CD4-positive, alpha-beta T cell treated with Interleukin-15 for 1 hour (primary cell): Measurements from ENCODE around the gene ZNF565.
"Not testable (repeated sequence)": the region's sequence is repeated elsewhere in the genome, so short reads cannot be mapped to it uniquely, and the experiment has no call there.

Source experiments
- DNase-seq: peaks from one replicate; pipeline ENCODE4 v3.0.0-alpha.2; 2020

Gene ZNF565

DNA sequence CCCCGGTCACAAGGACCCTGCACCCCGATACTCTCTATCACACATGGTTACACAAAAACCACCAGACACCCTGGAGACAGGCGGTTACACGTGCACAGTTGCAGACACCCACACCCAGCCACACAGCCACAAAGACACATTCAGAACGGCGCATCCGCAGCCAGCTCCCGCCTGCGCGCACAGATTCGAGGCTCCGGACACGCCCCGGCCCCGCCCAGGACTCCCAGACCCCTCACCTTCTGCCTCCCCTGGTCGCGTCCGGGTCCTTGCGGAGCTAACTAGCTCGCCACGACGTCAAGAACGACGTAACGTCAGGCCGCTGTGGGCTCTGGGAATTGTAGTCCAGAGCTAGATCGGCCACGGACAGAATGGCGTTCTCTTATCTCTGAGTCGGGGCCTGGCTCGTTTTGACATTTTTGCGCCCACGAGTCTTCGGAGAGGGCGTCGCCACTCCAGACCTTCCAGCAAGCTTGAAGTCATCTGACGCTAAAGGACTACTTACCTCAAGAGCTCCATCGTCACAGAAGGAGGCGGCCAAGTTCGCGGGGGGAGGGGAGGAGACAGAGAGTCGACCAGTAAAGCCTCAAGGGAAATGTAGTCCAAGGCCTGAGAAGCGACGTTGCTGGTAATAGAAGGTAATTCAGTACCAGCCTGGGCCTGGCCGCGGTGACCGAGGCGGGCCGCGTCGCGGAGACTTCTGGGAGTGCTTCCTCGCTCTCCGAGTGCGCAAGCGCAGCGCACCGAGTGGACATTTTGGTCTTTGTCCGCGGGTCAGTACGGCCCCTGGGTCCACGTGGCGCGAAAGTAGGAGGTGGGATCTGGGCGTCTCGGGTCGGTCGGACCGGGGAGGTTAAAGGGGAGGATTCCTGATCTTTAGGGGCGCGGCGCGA, at the start of gene ZNF565, which contains the start of gene ZNF146:
Gene ZNF565 (minus strand): TSS at position 280 of the 890 bp plus-strand sequence. CDS start 12,680 bp downstream, outside the sequence.
Gene ZNF146 (plus strand): TSS at position 721 of the 890 bp plus-strand sequence. CDS start 21,335 bp downstream, outside the sequence.
- peak; percentile 97 for DNase-seq

DNA sequence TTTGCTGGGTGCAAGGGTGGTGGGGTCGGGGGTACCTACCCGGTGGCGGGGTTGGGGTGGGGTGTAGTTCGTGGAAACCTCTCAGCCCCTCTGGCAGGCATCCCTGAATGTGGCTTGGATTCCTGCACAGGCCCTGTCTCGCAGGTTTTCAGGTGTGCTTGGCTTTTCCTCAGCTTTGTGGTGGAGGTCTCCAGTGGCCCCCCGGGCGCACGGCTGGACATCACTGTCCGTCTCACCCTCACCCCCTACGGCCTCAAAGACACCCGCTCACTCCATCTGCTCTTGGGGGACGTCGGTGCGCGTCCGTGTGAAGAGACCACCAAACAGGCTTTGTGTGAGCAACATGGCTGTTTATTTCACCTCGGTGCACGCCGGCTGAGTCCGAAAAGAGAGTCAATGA, 44.7 kb upstream of the ZNF565 start:
- DNase-seq: no peak

DNA sequence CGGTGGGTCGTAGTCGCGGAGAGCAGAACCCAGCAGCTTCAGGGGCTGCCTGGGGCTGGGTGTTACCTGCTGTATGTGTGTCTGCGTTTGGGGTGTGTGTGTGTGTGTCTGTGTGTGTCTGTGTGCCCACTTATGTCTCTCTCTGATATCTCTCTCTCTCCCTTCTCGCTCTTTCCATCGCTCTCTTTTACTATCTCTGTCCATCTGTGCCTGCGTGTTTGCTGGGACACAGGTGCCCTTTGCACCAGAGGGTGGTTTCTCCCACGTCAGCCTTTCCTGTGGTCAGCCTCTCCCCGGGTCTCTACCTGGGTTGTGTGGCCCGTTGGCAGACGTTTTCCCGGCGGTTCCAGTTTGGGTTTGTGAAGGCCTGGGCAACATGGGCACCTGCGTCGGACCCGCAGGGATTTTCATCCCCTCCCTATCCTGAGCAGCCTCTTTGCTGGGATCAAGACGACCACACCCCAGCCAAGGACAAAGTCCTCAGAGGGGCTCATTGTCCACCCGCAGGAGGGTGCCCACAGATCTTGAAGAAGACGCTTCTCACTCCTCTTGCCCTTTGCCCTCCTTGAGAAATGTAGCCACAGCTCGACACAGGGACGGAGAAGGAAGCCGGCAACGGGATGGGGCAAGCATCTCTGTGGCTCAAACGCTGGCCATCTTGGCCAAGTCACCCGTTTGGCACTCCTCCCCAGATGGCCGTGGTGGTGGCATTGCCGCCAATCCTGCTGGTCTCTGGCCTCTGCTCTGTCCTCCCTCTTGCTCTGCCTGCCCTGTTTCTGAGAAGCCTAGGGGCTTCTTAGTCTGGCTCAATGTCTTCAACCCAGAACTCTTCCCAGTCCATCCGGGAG, 43.8 kb upstream of the ZNF565 start:
- no peak for DNase-seq

DNA sequence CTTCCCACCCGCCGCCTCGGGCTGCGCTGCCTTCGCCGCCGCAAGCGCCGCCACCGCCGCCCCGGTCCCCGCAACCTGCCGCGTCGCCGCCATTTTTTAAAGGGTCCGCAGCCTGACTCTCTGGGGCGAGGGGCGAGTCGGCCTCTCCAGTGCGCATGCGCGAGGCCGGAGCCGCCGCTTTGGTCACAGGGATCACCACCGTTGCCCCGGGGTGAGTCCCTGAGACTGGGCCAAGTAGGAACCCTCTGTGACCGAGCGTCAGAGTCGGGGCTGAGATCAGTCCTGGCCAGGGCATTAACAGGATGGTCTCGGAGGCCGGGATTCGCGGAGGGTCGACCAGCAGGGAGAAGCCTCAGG, 43.0 kb upstream of the ZNF565 start:
- no peak for DNase-seq

DNA sequence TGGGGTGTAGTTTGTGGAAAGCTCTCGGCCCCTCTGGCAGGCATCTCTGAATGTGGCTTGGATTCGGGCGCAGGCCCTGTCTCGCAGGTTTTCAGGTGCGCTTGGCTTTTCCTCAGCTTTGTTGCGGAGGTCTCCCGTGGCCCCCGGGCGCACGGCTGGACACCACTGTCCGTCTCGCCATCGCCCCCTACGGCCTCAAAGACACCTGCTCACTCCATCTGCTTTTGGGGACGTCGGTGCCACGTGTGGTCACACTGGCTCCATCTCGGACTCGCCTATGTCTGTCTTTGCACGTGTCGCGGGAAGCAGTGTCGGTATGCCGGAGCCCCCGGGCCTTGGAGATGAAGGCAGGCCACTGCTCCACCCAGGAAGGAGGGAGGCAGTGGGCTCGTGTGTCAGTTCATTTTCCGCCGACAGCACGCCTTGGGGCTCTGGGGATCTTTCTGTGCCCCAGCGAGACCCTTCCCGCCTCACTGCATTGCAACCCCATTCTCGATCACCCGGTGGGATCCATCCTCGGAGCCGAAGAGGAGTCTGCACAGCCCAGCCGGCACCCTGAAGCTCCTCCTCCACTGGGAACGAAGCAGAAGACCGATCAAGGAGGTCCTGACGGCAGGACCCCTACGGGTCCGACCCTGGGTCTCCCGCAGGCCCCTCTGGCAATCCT, 42.5 kb upstream of the ZNF565 start:
- no peak for DNase-seq

DNA sequence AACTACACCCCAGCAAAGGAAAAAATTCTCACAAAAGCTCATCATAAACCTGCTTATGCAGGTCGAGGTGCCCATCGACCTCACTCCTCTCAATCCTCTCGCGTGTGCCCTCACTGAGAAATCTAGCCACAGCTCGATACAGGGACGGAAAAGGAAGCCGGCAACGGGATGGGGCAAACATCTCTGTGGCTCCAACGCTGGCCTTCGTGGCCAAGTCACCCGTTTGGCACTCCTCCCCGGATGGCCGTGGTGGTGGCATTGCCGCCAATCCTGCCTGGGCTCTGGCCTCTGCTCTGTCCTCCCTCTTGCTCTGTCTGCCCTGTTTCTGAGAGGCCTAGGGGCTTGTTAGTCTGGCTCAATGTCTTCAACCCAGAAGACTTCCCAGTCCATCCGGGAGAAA, 41.6 kb upstream of the ZNF565 start:
- DNase-seq: no peak

DNA sequence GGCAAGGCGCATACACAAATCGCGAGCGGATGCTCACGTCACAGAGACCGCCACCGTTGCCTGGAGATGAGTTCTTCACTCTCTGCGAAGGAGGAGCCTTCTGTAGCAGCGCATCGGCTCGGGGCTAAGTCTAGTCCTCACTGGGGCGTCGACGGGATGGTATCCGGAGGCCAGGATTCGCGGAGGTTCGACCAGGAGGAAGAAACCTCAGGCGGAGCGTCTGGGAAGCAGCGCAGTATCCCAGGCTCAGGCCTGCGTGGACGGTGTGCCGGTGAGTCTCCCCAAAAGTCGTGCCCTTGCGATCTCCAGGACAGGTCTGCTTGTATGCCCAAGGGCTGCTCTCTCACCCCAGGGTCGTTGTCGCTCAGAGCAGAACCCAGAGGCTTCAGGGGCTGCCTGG, 40.9 kb upstream of the ZNF565 start:
- DNase-seq: no peak

DNA sequence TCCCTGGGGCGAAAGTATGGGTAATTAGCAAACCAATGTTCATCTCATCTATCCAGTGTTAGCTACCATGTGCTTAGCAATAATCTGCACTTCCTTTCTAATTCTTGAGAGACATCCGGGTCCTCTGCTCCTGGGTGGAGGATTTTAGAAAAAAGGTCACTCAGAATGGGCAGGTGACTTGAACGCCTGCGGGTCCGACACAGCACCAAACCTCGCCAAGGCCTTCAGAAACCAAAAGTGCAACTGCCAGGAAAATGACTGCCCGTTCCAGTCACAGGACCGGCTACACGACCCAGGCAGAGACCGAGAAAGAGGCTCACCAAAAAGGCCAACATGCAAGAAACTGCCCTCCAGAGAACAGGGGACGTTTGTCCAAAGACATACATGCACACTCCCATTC, 40.4 kb upstream of the ZNF565 start:
- DNase-seq: no peak

DNA sequence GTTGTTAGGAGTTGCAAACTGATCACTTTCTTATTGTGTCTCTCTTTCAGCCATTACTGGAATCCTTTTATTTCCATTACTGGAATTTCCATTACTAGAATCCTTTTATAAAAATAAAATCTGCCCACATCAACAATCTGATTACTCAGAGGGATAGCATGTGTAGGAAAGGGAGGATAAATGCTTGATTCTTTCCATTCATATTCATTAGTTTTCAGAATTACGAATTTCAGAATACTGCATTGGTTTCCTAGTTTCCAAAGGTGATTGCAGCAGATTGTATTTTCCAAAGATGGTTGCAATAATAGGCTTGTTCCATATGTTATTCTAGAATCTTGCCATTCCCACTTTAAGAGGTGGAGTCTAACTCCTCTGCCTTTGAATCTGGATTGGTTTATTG, 37.6 kb upstream of the ZNF565 start:
- no peak for DNase-seq

DNA sequence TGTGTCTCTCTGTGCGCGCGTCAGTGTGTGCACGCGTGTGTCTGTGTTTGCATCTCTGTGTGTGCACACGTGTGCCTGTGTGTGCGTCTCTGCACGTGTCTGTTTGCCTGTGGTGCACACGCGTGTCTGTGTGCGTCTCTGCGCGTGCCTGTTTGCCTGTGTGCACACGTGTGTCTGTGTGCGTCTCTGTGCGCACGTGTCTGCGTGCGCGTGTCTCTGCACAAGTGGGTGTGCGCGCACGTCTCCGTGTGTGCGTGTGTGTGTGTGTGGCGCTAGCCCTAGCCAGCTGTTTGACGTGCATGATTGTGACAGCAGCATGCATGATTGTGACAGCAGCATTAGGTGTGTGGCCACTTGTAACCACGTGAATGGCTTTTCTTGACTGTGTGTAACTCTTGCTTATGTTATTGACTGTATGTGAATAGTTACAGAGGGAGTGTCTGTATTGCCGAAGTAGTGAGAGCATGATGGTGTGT, 31.6 kb upstream of the ZNF565 start:
- no peak for DNase-seq

DNA sequence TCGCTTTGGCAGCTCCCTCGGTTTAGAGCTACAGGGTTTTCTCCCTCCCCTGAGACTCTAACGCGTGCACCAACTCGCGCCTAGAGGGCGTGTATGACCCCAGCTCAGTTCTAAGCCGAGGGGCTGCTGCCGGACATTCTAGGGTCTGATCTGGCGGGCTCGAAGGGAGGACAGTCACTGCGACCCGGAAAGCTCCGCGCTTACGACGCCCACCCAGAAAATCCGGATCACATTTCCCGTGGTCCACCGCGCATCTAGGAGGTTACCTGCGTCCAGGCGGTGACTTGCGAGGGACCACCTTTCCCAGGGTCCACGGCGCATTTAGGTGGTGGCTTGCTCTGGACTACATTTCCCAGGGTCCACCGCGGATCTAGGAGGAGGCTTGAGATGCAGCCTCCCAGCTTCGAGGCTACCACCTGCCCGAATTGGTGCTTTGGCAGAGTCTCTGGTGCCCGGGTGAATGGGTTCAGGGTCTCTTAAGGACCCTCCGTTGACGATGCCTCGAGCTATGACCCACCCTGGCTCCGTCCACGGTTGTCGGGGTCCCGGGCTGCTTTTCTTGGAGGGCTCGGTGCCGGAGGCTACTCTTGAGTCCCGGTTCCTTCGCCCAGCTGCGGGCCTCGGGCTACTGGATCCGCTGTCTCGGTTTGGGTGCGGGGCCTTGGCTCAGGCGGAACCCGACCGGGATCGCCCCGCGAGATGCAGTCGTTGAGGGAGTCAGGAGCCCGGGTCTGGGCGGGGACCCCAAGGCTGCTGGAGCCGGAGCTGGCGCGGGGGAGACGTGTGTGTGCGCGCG, 30.9 kb upstream of the ZNF565 start:
- DNase-seq: no peak

DNA sequence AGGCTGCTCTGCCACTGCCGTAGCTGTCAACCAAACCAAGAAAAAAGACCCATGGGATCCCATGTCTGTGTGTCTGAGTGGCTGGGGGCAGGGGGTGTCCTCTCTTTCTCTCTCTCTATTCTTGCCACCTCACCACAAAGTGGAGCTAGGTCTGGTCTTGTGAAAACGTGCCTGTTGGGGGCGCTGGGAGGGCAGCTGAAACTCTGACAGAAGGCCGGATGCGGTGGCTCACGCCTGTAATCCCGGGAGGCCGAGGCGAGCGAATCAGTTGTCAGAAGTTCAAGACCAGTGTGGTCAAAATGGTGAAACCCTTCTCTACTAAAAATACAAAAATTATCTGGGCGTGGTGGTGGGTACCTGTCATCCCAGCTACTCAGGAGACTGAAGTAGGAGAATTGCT, 29.6 kb upstream of the ZNF565 start:
- DNase-seq: no peak

DNA sequence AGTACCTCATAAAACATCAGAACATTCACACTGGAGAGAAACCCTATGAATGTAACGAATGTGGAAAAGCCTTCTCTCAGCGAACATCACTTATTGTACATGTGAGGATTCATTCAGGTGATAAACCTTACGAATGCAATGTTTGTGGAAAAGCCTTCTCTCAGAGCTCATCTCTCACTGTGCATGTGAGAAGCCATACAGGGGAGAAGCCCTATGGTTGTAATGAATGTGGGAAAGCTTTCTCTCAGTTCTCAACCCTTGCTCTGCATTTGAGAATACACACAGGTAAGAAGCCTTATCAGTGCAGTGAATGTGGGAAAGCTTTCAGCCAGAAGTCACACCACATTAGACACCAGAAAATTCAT, 22.5 kb upstream of the ZNF565 start:
- no peak for DNase-seq

DNA sequence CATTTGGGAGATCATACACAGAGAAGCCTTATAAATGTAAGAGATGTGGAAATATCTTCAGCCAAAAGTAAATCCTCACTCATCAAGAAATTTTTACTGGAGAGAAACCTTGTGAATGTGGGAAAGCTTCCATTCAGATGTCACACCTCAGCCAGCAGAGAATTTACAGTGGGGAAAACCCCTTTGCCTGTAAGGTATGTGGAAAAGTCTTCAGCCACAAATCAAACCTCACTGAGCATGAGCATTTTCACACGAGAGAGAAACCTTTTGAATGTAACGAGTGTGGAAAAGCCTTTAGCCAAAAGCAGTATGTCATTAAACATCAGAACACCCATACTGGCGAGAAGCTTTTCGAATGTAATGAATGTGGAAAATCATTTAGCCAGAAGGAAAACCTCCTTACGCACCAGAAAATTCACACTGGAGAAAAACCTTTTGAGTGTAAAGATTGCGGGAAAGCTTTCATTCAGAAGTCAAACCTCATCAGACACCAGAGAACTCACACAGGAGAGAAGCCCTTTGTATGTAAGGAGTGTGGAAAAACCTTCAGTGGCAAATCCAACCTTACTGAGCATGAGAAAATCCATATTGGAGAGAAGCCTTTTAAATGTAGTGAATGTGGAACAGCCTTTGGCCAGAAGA, 22.0 kb upstream of the ZNF565 start:
- no peak for DNase-seq

DNA sequence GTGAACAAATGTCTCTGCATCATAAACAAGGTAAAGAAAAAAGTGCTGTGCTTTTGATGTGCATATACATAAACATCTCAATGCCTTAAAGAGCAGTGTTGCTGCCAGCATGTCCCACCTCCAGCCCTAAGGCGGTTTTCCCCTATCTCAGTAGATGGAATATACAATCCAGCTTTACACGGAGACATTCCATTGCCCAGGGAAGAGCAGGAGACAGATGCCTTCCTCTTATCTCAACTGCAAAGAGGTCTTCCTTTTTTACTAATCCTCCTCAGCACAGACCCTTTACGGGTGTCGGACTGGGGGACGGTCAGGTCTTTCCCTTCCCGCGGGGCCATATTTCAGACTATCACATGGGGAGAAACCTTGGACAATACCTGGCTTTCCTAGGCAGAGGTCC, 19.2 kb upstream of the ZNF565 start:
- DNase-seq: not testable (repeated sequence)

DNA sequence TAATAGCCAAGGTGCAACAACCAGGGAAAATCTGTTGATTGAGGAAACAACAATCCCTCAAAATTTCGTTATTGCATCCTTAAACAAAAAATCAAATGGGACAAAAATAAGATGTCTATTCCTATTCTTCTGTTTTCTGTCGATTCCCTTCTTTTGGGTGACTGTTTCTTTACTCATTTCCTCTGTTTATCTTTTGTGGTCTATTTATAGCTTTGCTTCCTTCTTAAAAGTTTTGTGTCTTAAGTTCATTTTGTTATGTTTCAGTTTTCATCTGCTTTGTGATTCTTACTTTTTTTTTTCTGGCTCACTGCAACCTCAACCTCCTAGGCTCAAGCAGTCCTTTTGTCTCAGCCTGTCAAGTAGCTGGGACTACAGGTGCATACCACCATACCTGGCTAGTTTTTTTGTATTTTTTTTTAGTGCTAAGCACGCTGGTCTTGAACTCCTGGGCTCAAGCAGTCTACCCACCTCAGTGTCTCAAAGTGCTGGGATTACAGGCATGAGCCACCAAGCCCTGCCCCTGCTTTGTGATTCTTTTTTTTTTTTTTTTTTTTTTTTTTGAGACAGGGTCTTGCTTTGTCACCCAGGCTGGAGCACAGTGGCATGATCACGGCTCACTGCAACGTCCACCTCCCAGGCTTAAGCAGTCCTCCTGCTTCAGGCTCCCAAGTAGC, 10.9 kb upstream of the ZNF565 start:
- no peak for DNase-seq

DNA sequence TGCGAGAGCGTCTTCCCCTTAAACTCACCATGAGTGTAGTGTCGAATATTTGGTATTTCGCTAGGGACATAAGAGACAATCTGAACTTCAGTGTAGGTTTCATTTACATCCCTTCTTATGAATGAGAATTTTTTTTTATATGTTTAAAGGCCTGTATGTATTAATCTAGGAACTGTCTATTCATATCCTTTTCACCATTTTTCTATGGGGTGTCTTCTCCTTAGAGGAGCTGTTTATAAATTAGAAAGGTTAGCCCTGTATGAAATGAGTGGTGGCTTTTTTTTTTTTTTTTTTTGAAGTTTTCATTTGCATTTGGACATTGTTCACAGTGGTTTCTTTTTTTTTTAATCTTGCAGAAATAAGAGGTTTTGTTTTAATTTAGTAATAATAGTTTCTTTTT, 8.0 kb upstream of the ZNF565 start:
- no peak for DNase-seq

DNA sequence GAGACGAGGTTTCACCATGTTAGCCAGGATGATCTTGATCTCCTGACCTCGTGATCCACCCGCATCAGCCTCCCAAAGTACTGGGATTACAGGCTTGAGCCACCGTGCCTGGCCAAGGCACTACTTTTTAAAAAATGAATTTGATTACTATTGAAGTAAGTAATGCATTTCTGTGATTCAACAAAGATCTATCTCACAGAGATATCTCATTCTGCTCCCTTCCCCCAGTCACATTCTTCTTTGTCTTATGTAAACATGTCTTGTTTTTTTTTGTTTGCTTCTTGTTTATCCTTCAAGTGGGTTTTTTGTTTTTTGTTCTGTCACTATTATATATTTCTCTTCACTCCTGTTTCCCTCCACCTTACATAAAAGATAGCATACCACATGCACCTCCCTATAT, 7.0 kb upstream of the ZNF565 start:
- DNase-seq: no peak

DNA sequence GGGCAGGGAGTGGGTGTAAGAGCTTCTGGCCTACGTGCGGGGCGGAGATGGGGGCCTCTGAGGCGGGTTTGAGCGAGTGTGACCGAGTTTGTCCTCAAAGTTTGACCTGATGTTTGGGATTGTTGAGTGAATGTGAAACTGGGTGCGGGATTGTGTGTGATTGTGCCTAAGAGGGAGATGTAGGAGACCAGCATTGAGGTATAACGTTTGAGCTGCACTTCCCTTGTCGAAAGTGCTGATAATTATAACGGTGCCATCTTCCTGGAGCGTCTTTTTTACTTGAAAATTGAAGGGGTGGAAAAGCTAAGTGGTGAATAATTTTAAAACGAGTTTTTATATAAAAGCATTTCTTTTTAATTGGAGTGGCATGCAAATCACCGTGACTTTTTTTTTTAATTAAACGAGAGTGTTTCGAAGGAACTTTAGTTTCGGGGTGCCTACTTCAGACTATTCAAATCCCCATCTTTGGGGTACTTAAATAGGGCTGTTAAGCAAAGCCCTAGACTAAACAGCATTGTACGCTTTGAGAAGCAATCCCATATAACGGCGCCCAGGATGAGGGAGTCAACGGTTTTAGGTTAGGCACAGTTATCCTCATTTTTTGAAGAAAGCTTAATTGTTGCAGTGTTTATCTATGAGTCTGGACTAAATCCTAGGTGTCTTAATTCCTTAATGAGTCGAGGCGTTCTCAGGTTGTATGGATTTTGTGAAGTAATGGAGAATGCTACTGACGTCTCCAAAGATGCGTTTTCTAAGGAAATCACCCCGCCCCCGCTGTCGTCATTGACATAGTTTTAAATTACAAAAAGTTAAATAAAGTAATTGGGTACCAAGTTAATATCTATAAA, 1.0 kb upstream of the ZNF565 start:
- DNase-seq: no peak

DNA sequence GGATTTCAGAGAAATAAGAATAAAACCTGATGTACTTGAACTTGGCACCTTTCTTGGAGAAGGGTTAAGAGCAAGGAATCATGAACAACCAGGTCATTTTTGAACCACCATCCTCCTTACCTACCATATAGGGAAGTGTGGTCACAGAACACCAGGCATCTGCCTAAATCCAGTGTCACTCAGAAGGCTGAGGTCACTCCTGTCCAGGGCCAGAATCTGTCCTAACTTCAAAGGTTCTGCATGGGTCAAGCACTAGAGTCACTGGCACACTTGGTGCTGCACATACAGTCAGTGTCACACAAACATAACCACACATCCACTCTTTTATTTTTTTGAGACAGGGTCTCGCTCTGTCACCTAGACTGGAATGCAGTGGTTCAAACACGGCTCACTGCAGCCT, 1.6 kb downstream of the ZNF565 start:
- no peak for DNase-seq
